ENCODE measurements around the gene ZFPL1.

Gene ZFPL1

DNA sequence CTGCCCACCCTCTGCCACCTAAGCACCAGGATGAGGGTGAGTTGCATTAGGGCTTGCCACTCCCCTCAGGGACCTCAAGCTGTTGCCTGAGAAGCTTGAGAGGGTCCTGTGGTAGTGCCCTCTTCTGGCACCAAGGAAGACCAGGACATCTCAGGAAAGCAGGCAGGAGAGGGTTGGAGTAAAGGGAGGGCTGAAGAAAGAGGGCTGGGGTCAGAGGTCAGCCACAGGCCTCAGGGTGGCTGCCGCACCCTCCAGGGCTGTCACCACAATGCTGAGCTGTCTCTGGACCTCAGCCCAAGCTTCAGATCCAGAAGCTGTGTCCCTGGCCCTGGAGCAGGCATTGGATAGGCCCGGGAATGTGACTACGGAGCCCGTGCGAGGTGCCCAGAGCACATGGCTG is 39.0 kb upstream of the ZFPL1 start:
- H3K36me3 ChIP-seq (ENCODE audit: control insufficient read depth in 1 of 2, insufficient read depth in 2 of 2, low read length in 2 of 2): peaks cover 19% of the 10 kb centered on the region in 2 experiments
- no peak overlapping the region for H3K18ac ChIP-seq (ENCODE audit: low read length)
- no peak overlapping the region for H4K12ac ChIP-seq (ENCODE audit: low read depth, low read length)
- no peak overlapping the region for H3K27ac ChIP-seq (ENCODE audit: low read depth, low read length)
- peaks cover 1% of the 10 kb centered on the region for H3K9me3 ChIP-seq (ENCODE audit: insufficient read depth, low read depth, low read length)
- no peak overlapping the region for H3K14ac ChIP-seq (ENCODE audit: low read length)
- no CpG with 5 or more reads among the region's 5 CpGs for WGBS (ENCODE audit: extremely low coverage, insufficient coverage, insufficient read length)
- peaks cover 3 to 4% of the 10 kb centered on the region in 2 experiments for H3K4me1 ChIP-seq (ENCODE audit: control insufficient read depth in 1 of 2, insufficient read depth in 2 of 2, low read length in 2 of 2)
- no peak overlapping the region for H3K9ac ChIP-seq (ENCODE audit: low read length)
- DNase-seq: no peak
- no peak overlapping the region for H3K4ac ChIP-seq (ENCODE audit: low read depth, low read length)
- H3K79me2 ChIP-seq (ENCODE audit: control insufficient read depth, insufficient read depth, low read length, poor library complexity): peaks cover 9% of the 10 kb centered on the region
- no peak overlapping the region for H2BK12ac ChIP-seq (ENCODE audit: low read length)
- H3K4me3 ChIP-seq (ENCODE audit: low read depth, low read length): no peak overlapping the region
- no peak overlapping the region for H2AK5ac ChIP-seq (ENCODE audit: low read length)
- no peak overlapping the region for H2BK5ac ChIP-seq (ENCODE audit: low read depth, low read length, poor library complexity)
- H4K8ac ChIP-seq (ENCODE audit: low read depth, low read length): no peak overlapping the region
- H4K91ac ChIP-seq (ENCODE audit: low read depth, low read length): no peak overlapping the region
- H3K79me1 ChIP-seq (ENCODE audit: low read length): peaks cover 9% of the 10 kb centered on the region
- H2BK120ac ChIP-seq (ENCODE audit: insufficient read depth, low read length, poor library complexity): no peak overlapping the region
- no peak overlapping the region for H2AFZ ChIP-seq (ENCODE audit: insufficient read depth, low read length, poor library complexity)
- no peaks in the 10 kb centered on the region for H3K27me3 ChIP-seq (ENCODE audit: insufficient read depth, low read length)
- H3K23ac ChIP-seq (ENCODE audit: low read length): no peak overlapping the region
- no peak overlapping the region for H3K4me2 ChIP-seq (ENCODE audit: low read length)

DNA sequence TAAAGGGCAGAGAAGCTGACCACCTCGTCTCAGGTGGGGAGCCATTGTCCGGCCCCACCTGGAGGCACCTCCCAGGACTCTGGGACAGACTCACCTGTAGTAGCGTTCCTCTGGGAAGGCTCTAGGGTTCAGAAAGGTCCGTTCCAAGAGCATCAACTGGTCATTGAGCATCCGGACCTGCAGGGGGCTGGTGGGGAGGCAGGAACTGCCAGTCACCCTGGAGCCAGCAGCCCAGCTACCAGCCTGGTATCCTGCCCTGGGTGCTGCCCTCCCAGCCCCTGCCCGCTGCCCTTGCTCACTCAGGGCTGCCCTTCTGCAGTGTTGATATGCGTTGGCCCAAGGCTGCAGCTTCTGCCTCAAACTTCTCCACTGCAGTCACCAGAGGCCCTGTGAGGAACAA is 38.3 kb upstream of the ZFPL1 start:
- WGBS (ENCODE audit: extremely low coverage, insufficient coverage, insufficient read length): no CpG with 5 or more reads among the region's 7 CpGs
- no peak overlapping the region for H2BK120ac ChIP-seq (ENCODE audit: insufficient read depth, low read length, poor library complexity)
- H3K18ac ChIP-seq (ENCODE audit: low read length): no peak overlapping the region
- no peak for DNase-seq
- H3K4ac ChIP-seq (ENCODE audit: low read depth, low read length): no peak overlapping the region
- H3K36me3 ChIP-seq (ENCODE audit: control insufficient read depth in 1 of 2, insufficient read depth in 2 of 2, low read length in 2 of 2): peaks cover 19% of the 10 kb centered on the region in 2 experiments
- H2AFZ ChIP-seq (ENCODE audit: insufficient read depth, low read length, poor library complexity): no peak overlapping the region
- H3K9ac ChIP-seq (ENCODE audit: low read length): no peak overlapping the region
- H3K79me2 ChIP-seq (ENCODE audit: control insufficient read depth, insufficient read depth, low read length, poor library complexity): peaks cover 9% of the 10 kb centered on the region
- H3K27me3 ChIP-seq (ENCODE audit: insufficient read depth, low read length): no peaks in the 10 kb centered on the region
- no peak overlapping the region for H3K23ac ChIP-seq (ENCODE audit: low read length)
- peaks cover 3 to 4% of the 10 kb centered on the region in 2 experiments for H3K4me1 ChIP-seq (ENCODE audit: control insufficient read depth in 1 of 2, insufficient read depth in 2 of 2, low read length in 2 of 2)
- no peak overlapping the region for H2BK5ac ChIP-seq (ENCODE audit: low read depth, low read length, poor library complexity)
- no peak overlapping the region for H2BK12ac ChIP-seq (ENCODE audit: low read length)
- peaks cover 1% of the 10 kb centered on the region for H3K9me3 ChIP-seq (ENCODE audit: insufficient read depth, low read depth, low read length)
- H3K14ac ChIP-seq (ENCODE audit: low read length): no peak overlapping the region
- H4K8ac ChIP-seq (ENCODE audit: low read depth, low read length): no peak overlapping the region
- no peak overlapping the region for H3K4me2 ChIP-seq (ENCODE audit: low read length)
- no peak overlapping the region for H3K4me3 ChIP-seq (ENCODE audit: low read depth, low read length)
- H2AK5ac ChIP-seq (ENCODE audit: low read length): no peak overlapping the region
- peaks cover 9% of the 10 kb centered on the region for H3K79me1 ChIP-seq (ENCODE audit: low read length)
- no peak overlapping the region for H4K12ac ChIP-seq (ENCODE audit: low read depth, low read length)
- H4K91ac ChIP-seq (ENCODE audit: low read depth, low read length): no peak overlapping the region
- no peak overlapping the region for H3K27ac ChIP-seq (ENCODE audit: low read depth, low read length)

DNA sequence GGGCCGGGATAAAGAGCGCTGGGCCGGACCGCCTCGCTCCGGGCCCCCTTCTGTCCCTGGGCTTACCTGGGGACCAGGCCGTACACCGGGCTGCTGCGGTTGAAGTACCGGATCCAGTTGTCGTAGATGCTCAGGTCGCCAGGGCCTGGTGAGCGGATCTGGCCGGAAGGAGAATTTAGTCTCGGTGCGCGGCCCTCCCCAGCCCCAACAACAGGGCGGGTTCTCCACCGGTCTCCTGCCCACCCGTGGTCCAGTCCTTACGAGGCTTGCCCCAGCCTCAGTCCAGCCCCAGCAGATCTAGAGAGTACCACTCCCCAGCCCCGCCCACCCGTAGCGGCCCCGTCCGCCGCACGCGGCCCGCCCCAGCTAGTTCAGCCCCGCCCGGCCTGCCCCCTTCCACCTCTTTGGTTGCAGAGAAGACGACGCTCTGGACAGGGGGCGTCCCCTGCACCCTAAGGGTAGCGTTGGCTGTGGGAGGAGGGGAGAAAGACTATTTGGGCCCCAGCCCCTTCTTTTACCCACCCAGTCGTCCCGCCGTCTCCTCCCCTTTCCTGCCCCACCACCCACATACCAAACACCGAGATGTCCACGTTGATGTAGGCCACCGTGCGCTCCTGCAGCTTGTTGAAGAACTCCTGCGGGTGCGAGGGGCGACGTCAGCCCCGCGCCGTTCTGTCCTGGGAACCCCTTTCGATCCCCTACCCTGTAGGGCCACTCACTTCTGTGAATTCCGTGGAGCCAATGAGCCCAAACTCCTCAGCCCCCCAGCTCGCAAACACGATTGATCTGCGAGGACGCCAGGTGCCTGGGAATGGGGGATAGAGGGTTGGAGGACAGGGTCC is 36.2 kb upstream of the ZFPL1 start:
- no peaks in the 10 kb centered on the region for H3K27me3 ChIP-seq (ENCODE audit: insufficient read depth, low read length)
- H3K23ac ChIP-seq (ENCODE audit: low read length): no peak overlapping the region
- H4K8ac ChIP-seq (ENCODE audit: low read depth, low read length): no peak overlapping the region
- no CpG with 5 or more reads among the region's 56 CpGs for WGBS (ENCODE audit: extremely low coverage, insufficient coverage, insufficient read length)
- H3K9me3 ChIP-seq (ENCODE audit: insufficient read depth, low read depth, low read length): peaks cover 1% of the 10 kb centered on the region
- no peak overlapping the region for H3K4ac ChIP-seq (ENCODE audit: low read depth, low read length)
- no peak overlapping the region for H3K4me3 ChIP-seq (ENCODE audit: low read depth, low read length)
- peaks cover 19% of the 10 kb centered on the region in 2 experiments for H3K36me3 ChIP-seq (ENCODE audit: control insufficient read depth in 1 of 2, insufficient read depth in 2 of 2, low read length in 2 of 2)
- no peak overlapping the region for H2AK5ac ChIP-seq (ENCODE audit: low read length)
- H3K79me2 ChIP-seq (ENCODE audit: control insufficient read depth, insufficient read depth, low read length, poor library complexity): no peaks in the 10 kb centered on the region
- peak overlapping the region; percentile 43 for H3K4me2 ChIP-seq (ENCODE audit: low read length)
- H3K27ac ChIP-seq (ENCODE audit: low read depth, low read length): no peak overlapping the region
- no peak overlapping the region for H4K12ac ChIP-seq (ENCODE audit: low read depth, low read length)
- H3K79me1 ChIP-seq (ENCODE audit: low read length): no peaks in the 10 kb centered on the region
- H3K14ac ChIP-seq (ENCODE audit: low read length): no peak overlapping the region
- no peak overlapping the region for H4K91ac ChIP-seq (ENCODE audit: low read depth, low read length)
- no peak overlapping the region for H2BK120ac ChIP-seq (ENCODE audit: insufficient read depth, low read length, poor library complexity)
- H3K4me1 ChIP-seq (ENCODE audit: control insufficient read depth in 1 of 2, insufficient read depth in 2 of 2, low read length in 2 of 2): no peaks in the 10 kb centered on the region
- no peak overlapping the region for H2BK5ac ChIP-seq (ENCODE audit: low read depth, low read length, poor library complexity)
- DNase-seq: no peak
- H3K9ac ChIP-seq (ENCODE audit: low read length): no peak overlapping the region
- H2AFZ ChIP-seq (ENCODE audit: insufficient read depth, low read length, poor library complexity): no peak overlapping the region
- no peak overlapping the region for H2BK12ac ChIP-seq (ENCODE audit: low read length)
- H3K18ac ChIP-seq (ENCODE audit: low read length): no peak overlapping the region

DNA sequence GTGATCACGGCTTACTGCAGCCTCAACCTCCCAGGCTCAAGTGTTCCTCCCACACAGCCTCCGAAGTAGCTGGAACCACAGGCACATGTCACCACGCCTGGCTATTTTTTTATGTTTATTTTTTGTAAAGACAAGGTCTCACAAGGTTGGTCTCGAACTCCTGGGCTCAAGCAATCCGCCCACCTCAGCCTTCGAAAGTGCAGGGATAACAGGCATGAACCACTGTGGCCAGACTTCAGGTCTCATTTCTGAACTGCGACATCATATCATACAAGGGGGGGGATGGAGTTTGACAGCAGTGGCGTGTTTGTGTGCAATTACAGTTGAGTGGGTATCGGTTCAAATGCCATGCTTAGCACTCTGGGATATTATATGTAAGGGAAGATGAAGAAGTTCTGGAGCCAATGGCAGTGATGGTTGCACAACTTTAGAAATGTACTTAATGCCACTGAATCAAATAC is 32.6 kb upstream of the ZFPL1 start:
- H3K9me3 ChIP-seq (ENCODE audit: insufficient read depth, low read depth, low read length): peaks cover 5% of the 10 kb centered on the region
- no peak overlapping the region for H3K27ac ChIP-seq (ENCODE audit: low read depth, low read length)
- H4K12ac ChIP-seq (ENCODE audit: low read depth, low read length): no peak overlapping the region
- H3K18ac ChIP-seq (ENCODE audit: low read length): no peak overlapping the region
- H4K91ac ChIP-seq (ENCODE audit: low read depth, low read length): no peak overlapping the region
- no peaks in the 10 kb centered on the region for H3K27me3 ChIP-seq (ENCODE audit: insufficient read depth, low read length)
- H3K4me3 ChIP-seq (ENCODE audit: low read depth, low read length): no peak overlapping the region
- H2AFZ ChIP-seq (ENCODE audit: insufficient read depth, low read length, poor library complexity): no peak overlapping the region
- H3K14ac ChIP-seq (ENCODE audit: low read length): no peak overlapping the region
- H3K23ac ChIP-seq (ENCODE audit: low read length): no peak overlapping the region
- no peaks in the 10 kb centered on the region for H3K79me1 ChIP-seq (ENCODE audit: low read length)
- H3K79me2 ChIP-seq (ENCODE audit: control insufficient read depth, insufficient read depth, low read length, poor library complexity): no peaks in the 10 kb centered on the region
- no peak overlapping the region for H4K8ac ChIP-seq (ENCODE audit: low read depth, low read length)
- H2BK120ac ChIP-seq (ENCODE audit: insufficient read depth, low read length, poor library complexity): no peak overlapping the region
- no peak overlapping the region for H2BK12ac ChIP-seq (ENCODE audit: low read length)
- no CpG with 5 or more reads among the region's 9 CpGs for WGBS (ENCODE audit: extremely low coverage, insufficient coverage, insufficient read length)
- no peaks in the 10 kb centered on the region for H3K36me3 ChIP-seq (ENCODE audit: control insufficient read depth in 1 of 2, insufficient read depth in 2 of 2, low read length in 2 of 2)
- H2BK5ac ChIP-seq (ENCODE audit: low read depth, low read length, poor library complexity): no peak overlapping the region
- no peak overlapping the region for H2AK5ac ChIP-seq (ENCODE audit: low read length)
- no peaks in the 10 kb centered on the region for H3K4me1 ChIP-seq (ENCODE audit: control insufficient read depth in 1 of 2, insufficient read depth in 2 of 2, low read length in 2 of 2)
- DNase-seq: no peak
- H3K4ac ChIP-seq (ENCODE audit: low read depth, low read length): no peak overlapping the region
- H3K9ac ChIP-seq (ENCODE audit: low read length): no peak overlapping the region
- H3K4me2 ChIP-seq (ENCODE audit: low read length): no peak overlapping the region

Data from trophoblast cell (in vitro differentiated cells and primary cell).